ENCODE data around the gene SLC25A33.

- TF ChIP-seq CTCF (IDR thresholded peaks at IDR 0.05) (no peak), EZH2 (IDR thresholded peaks at IDR 0.05; ENCODE audit: borderline replicate concordance, insufficient read depth, low read depth, low read length, poor library complexity, severe bottlenecking) (no peak)
Measured at GRCh38 chr1:9590201-9590600, 50.9 kb downstream of the SLC25A33 start.

All from B cell (primary cell).